A673 (cell line): ENCODE data around the gene AURKA. TPM values are rescaled to one million over a fixed set of nuclear protein-coding genes. Genes with fewer than 3 reads are reported as not detected.

ENCODE experiments used
- BruUV-seq: library from RNA; stranded (reverse); fragments of 400-500 nt; replicated peaks from 2 replicates; lab custom pipeline; 2021; lab: Mats Ljungman, UMichigan
- CTCF ChIA-PET: fragments of 300-600 bp; sonication (Branson Sonifier 250); formaldehyde crosslinking; loops from one replicate; lab custom pipeline; 2022; ENCODE audit warnings: antibody characterized with exemption; lab: Charles Lee
- POLR2A ChIA-PET: fragments of 300-600 bp; sonication (Branson Sonifier 250); formaldehyde crosslinking; loops from one replicate; lab custom pipeline; 2022; ENCODE audit warnings: antibody characterized with exemption; ENCODE audit not compliant: low non-redundant PET; lab: Charles Lee
- DNase-seq: peaks from one replicate; pipeline ENCODE4 v3.0.0-alpha.2; 2015; ENCODE audit warnings: low spot score
- H3K27ac ChIP-seq: fragments of 200-600 bp; sonication (generic); 2 replicates; pipeline ENCODE4 v1.5.1; 2016; ENCODE audit warnings: mixed run types, low read depth, mild to moderate bottlenecking, mixed read lengths, antibody characterized with exemption, low read length; ENCODE audit not compliant: poor library complexity, severe bottlenecking
- H3K27me3 ChIP-seq: fragments of 200-600 bp; sonication (generic); replicated peaks from 2 replicates; pipeline ENCODE4 v1.6.1; 2017; ENCODE audit warnings: mixed run types, low read depth, mild to moderate bottlenecking, mixed read lengths, antibody characterized with exemption, low read length; ENCODE audit not compliant: insufficient read depth, poor library complexity
- H3K36me3 ChIP-seq: fragments of 200-600 bp; sonication (generic); 2 replicates; pipeline ENCODE4 v1.6.1; 2016; ENCODE audit warnings: mixed run types, mild to moderate bottlenecking, mixed read lengths, antibody characterized with exemption, low read length; ENCODE audit not compliant: insufficient read depth, poor library complexity, severe bottlenecking
- H3K4me1 ChIP-seq: fragments of 200-600 bp; sonication (generic); 2 replicates; pipeline ENCODE4 v1.6.1; 2017; ENCODE audit warnings: mixed run types, mild to moderate bottlenecking, mixed read lengths, antibody characterized with exemption, low read length; ENCODE audit not compliant: insufficient read depth, poor library complexity, severe bottlenecking
- H3K4me3 ChIP-seq: fragments of 200-600 bp; sonication (generic); 2 replicates; pipeline ENCODE4 v1.5.1; 2016; ENCODE audit warnings: low read depth, mixed run types, mild to moderate bottlenecking, mixed read lengths, low read length; ENCODE audit not compliant: poor library complexity, severe bottlenecking
- H3K9me3 ChIP-seq: fragments of 200-600 bp; sonication (generic); 2 replicates; pipeline ENCODE4 v1.6.1; 2016; ENCODE audit warnings: mixed run types, low read depth, mild to moderate bottlenecking, mixed read lengths, antibody characterized with exemption, low read length; ENCODE audit not compliant: poor library complexity, severe bottlenecking
- EZH2 ChIP-seq: fragments of 200-600 bp; sonication (generic); IDR thresholded peaks from 2 replicates; pipeline ENCODE4 v1.6.1; 2017; ENCODE audit warnings: borderline replicate concordance, low read depth, mild to moderate bottlenecking, mixed read lengths, antibody characterized with exemption, low read length; ENCODE audit not compliant: poor library complexity, severe bottlenecking
- intact Hi-C: fragments of 100-400 bp; cut with micrococcal nuclease; formaldehyde crosslinking; loops from one replicate; pipeline ENCODE4 v1.10.0; 2022; ENCODE audit not compliant: unreplicated experiment
- total RNA-seq: library from RNA; stranded (reverse); gene quantifications from 2 replicates; pipeline ENCODE4 v1.2.3, GENCODE V29; 2021
- TF ChIP-seq, protein P1 (sequence below): fragments of 300-800, 200-600 bp; sonication (generic); conservative IDR thresholded peaks from 2 replicates; pipeline ENCODE4 v1.5.1; 2017; ENCODE audit warnings: low read depth, mild to moderate bottlenecking, antibody characterized with exemption, low read length, moderate library complexity, mixed read lengths

The AURKA gene
- total RNA-seq, 1 experiment from 2014 or later, result 105 TPM

DNA sequence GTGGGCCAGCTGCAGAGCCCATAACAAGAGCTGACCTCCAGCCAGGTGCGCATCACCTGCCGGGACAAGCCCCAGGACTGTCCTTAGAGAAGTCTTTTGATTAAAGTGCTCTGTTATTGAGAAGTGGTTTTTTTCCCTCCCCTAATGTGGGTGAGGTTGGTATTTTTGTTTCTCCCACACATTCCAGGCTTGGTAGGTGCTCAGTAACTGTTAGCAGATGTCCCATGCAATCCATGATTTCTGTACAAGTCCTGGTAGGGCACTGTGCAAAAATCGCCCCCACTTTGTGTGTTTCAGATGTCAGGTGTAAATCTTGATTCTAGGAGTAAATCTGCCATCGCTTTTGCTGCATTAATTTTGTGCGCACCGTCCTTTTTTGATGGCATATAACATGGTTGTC, 28.5 kb downstream of the AURKA start:
- Histone ChIP-seq H3K36me3 (peaks cover under 1% of the 10 kb centered on the region), H3K27me3 (no peaks in the 10 kb centered on the region), H3K9me3 (no peaks in the 10 kb centered on the region), H3K4me3 (no peak overlapping the region), H3K27ac (no peak overlapping the region), H3K4me1 (no peaks in the 10 kb centered on the region)
- intact Hi-C loops, result no loop called here
- ChIA-PET POLR2A (no interaction called here), CTCF (no interaction called here)
- BruUV-seq, result no TSS peak
- DNase-seq, result no peak
- no peak for TF ChIP-seq EZH2
- TF ChIP-seq, protein P1, sequence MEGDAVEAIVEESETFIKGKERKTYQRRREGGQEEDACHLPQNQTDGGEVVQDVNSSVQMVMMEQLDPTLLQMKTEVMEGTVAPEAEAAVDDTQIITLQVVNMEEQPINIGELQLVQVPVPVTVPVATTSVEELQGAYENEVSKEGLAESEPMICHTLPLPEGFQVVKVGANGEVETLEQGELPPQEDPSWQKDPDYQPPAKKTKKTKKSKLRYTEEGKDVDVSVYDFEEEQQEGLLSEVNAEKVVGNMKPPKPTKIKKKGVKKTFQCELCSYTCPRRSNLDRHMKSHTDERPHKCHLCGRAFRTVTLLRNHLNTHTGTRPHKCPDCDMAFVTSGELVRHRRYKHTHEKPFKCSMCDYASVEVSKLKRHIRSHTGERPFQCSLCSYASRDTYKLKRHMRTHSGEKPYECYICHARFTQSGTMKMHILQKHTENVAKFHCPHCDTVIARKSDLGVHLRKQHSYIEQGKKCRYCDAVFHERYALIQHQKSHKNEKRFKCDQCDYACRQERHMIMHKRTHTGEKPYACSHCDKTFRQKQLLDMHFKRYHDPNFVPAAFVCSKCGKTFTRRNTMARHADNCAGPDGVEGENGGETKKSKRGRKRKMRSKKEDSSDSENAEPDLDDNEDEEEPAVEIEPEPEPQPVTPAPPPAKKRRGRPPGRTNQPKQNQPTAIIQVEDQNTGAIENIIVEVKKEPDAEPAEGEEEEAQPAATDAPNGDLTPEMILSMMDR, result no peak

DNA sequence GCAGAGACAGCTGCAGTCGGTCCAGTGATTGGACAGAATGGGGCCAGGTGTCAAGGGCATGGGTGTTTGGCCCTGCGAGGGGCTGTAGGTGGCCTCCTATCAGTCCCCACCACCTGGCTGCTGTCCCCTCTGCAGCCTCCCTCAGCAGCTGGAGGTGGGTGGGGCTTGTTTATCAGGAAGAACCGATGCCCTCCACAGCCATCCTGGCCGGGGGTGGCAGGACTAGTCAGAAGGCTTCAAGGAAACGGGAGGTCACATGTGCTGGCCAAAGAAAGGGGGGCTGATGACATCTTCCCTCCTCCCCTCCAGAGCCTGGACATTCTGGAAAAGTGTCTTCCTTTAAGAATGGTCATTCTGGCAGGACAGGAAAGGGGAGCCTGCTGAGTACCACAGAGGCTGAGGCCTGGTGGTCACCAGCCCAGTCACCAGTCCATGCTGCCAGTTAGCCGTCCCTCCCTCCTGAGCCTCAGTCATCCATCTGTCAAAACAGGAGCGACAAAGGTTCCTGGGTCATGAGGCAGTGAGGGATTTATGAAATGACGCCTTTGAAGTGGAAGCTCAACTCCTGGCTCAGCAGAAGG, 29.1 kb downstream of the AURKA start:
- no peaks in the 10 kb centered on the region for H3K4me1 ChIP-seq
- no peaks in the 10 kb centered on the region for H3K36me3 ChIP-seq
- H3K9me3 ChIP-seq, result no peaks in the 10 kb centered on the region
- POLR2A ChIA-PET, result no interaction called here
- CTCF ChIA-PET, result no interaction called here
- no peak for TF ChIP-seq EZH2
- TF ChIP-seq, protein P1, result no peak
- no TSS peak for BruUV-seq
- no peak for DNase-seq
- no peaks in the 10 kb centered on the region for H3K27me3 ChIP-seq
- H3K4me3 ChIP-seq, result no peak overlapping the region
- intact Hi-C loops, result no loop called here
- no peak overlapping the region for H3K27ac ChIP-seq

DNA sequence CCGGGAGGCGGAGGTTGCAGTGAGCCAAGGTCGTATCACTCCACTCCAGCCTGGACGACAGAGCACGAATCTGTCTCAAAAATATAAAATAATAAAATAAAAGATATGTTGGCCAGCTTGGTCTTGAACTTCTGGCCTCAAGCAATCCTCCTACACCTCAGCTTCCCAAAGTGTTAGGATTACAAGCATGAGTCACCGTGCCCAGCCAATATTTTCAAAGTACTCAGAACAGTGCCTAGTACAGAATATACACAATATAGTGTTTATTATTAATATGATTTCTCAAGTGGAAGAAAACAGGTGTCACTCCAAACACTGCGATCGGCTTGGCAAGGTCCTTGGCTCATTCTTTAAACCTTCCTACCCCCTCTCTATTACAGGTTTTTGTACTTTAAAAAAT, 30.1 kb downstream of the AURKA start:
- DNase-seq, result no peak
- no peak for TF ChIP-seq EZH2
- TF ChIP-seq, protein P1, result no peak
- POLR2A ChIA-PET, result no interaction called here
- intact Hi-C loops, result no loop called here
- CTCF ChIA-PET, result no interaction called here
- BruUV-seq, result no TSS peak
- no peaks in the 10 kb centered on the region for H3K36me3 ChIP-seq
- no peaks in the 10 kb centered on the region for H3K27me3 ChIP-seq
- H3K9me3 ChIP-seq, result no peaks in the 10 kb centered on the region
- H3K4me1 ChIP-seq, result no peaks in the 10 kb centered on the region
- H3K4me3 ChIP-seq, result no peak overlapping the region
- H3K27ac ChIP-seq, result no peak overlapping the region
